ENCODE measurements around the gene PTGES3.

- TF ChIP-seq POLR2A (IDR thresholded peaks at IDR 0.05) (no peak), CTCF (IDR thresholded peaks at IDR 0.05) (no peak)
Observed at GRCh38 chr12:56677680-56678079, 10.4 kb downstream of the PTGES3 start.

All from lower leg skin (tissue), 3 donors.